ENCODE data around the gene IKZF1. TPM values are rescaled to one million over a fixed set of nuclear protein-coding genes. Genes with fewer than 3 reads are reported as not detected.

IKZF1 gene
- total and polyA plus RNA-seq, 9 of the 15 experiments (the other 6 are each of a cell fraction or from before 2014, with no cell fraction given), result 12.6 to 85.3 (median 44.7) TPM

GRCh38 chr7:50274361-50274760 lies 30.2 kb upstream of the IKZF1 start:
- intact Hi-C loops (cut with micrococcal nuclease) (no loop called here), in situ Hi-C loops (cut with MboI) (no loop called here)
- H3K27me3 ChIP-seq (ENCODE audit: control insufficient read depth in 2 of 2, insufficient read depth in 2 of 2, low read length in 2 of 2), result no peaks in the 10 kb centered on the region
- ATAC-seq, result peak; percentile 41
- peaks cover 0 to 4% of the 10 kb centered on the region in 2 experiments; a peak in 1 of 5 replicates for H3K4me1 ChIP-seq (replicated peaks in 1 of 2; ENCODE audit: control insufficient read depth in 2 of 2, insufficient read depth in 2 of 2, low read length in 2 of 2)
- FAIRE-seq, result no peak
- POLR2A ChIA-PET, result interaction anchor here (0.7 to 1.2 kb wide), 2 partner anchors 11 to 109 kb away, joined by 3 to 4 read pairs; no protein-coding TSS in a partner anchor
- no peaks in the 10 kb centered on the region for H4K20me1 ChIP-seq (replicated peaks; ENCODE audit: control insufficient read depth, insufficient read depth, low read length)
- H3K9me3 ChIP-seq (replicated peaks; ENCODE audit: control insufficient read depth, insufficient read depth, low read depth, low read length), result no peaks in the 10 kb centered on the region
- no TSS peak for BruUV-seq (replicated peaks)
- H3K79me2 ChIP-seq (ENCODE audit: control insufficient read depth, insufficient read depth, low read length), result no peaks in the 10 kb centered on the region
- no peak for DNase-seq (ENCODE audit: extremely low read depth in 1 of 4, low spot score in 3 of 4)
- WGBS (ENCODE audit: insufficient coverage, low coverage, missing lambda C conversion rate), result 40% methylated on average over 7 of the region's 7 CpGs
- CTCF ChIA-PET (ENCODE audit: low intra/inter-chr PET ratio), result no interaction called here
- no peaks in the 10 kb centered on the region for H3K36me3 ChIP-seq (ENCODE audit: control insufficient read depth, insufficient read depth, low read length)
- H3K27ac ChIP-seq (ENCODE audit: extremely low read depth, low read depth, low read length), result no peak overlapping the region
- no peak overlapping the region for H3K4me3 ChIP-seq
- H3K9ac ChIP-seq (ENCODE audit: insufficient read depth in 1 of 2, low read depth in 2 of 2, low read length in 2 of 2), result peak overlapping the region in 1 of 2 experiments; percentile 37; a peak in 1 of 4 replicates
- H3K9me1 ChIP-seq (ENCODE audit: control insufficient read depth, insufficient read depth, low read length), result no peaks in the 10 kb centered on the region
- no peak for TF ChIP-seq CHD7 (IDR thresholded peaks at IDR 0.05; ENCODE audit: low read depth, low read length)
- no peak for TF ChIP-seq KDM1A (IDR thresholded peaks at IDR 0.05)
- TF ChIP-seq FOXJ2 (tag; IDR thresholded peaks at IDR 0.05), result no peak
- no peak for TF ChIP-seq EGR1 (conservative IDR thresholded peaks at IDR 0.05)
- no peak for TF ChIP-seq BCLAF1 (IDR thresholded peaks at IDR 0.05; ENCODE audit: borderline replicate concordance in 1 of 2, control insufficient read depth in 1 of 2, low read depth in 2 of 2, low read length in 1 of 2)
- no peak for TF ChIP-seq MEF2A (IDR thresholded peaks at IDR 0.05; ENCODE audit: control insufficient read depth, low read depth, low read length)
- H2AFZ ChIP-seq (ENCODE audit: low read depth, low read length), result peak overlapping the region; percentile 62
- no peak overlapping the region for H3K4me2 ChIP-seq (ENCODE audit: insufficient read depth, low read length)
